ENCODE data around the gene HSP90AB1. TPM values are rescaled to one million over a fixed set of nuclear protein-coding genes. Genes with fewer than 3 reads are reported as not detected.
A peak's percentile ranks its signal among the peaks of the same experiment; 100 is the strongest.

HSP90AB1 gene
- polyA plus RNA-seq, 1 of the 3 experiments (the other 2 are of a cell fraction): 843 TPM

- Histone ChIP-seq H3K79me2 (ENCODE audit: insufficient read depth) (peaks cover 63% of the 10 kb centered on the region), H3F3A (replicated peaks; ENCODE audit: insufficient read depth) (peaks cover 61% of the 10 kb centered on the region), H3K4me2 (peak overlapping the region; percentile 94; the same call in 1 of the 2 replicates), H3K4me3 (ENCODE audit: low read depth in 2 of 2, low read length in 1 of 2) (peak overlapping the region in 1 of 2 experiments; percentile 94; a peak in 2 of 4 replicates), H2AFZ (ENCODE audit: low read depth) (no peak overlapping the region), H3K9ac (no peak overlapping the region), H4K20me1 (ENCODE audit: insufficient read depth) (peaks cover 64% of the 10 kb centered on the region), H3K9me3 (no peaks in the 10 kb centered on the region), H3K4me1 (ENCODE audit: control insufficient read depth in 1 of 2, insufficient read depth in 2 of 2, low read depth in 1 of 2, low read length in 1 of 2) (peaks cover 0 to 40% of the 10 kb centered on the region in 2 experiments; a peak in 1 of 4 replicates), H3K27ac (ENCODE audit: low read depth in 2 of 2, low read length in 1 of 2) (peak overlapping the region; percentile 73 to 91; a peak in 3 of 4 replicates), H3K9me2 (no peaks in the 10 kb centered on the region), H3K36me3 (replicated peaks in 1 of 2; ENCODE audit: control insufficient read depth in 1 of 2, insufficient read depth in 2 of 2, low read length in 1 of 2) (peaks cover 44 to 60% of the 10 kb centered on the region in 2 experiments), H3K27me3 (ENCODE audit: insufficient read depth) (no peaks in the 10 kb centered on the region)
- ChIA-PET CTCF (interaction anchor here (0.8 to 7.1 kb wide), 11 partner anchors 10 to 144 kb away, joined by 3 to 90 read pairs (median 23); partner anchors contain the start of genes AARS2, HSP90AB1, NFKBIE and SPATS1), POLR2A (interaction anchor here (0.8 to 3.8 kb wide), 3 partner anchors 9 to 34 kb away, joined by 3 to 98 read pairs (median 3); partner anchors contain the start of gene HSP90AB1)
- 57% methylated on average over 8 of the region's 16 CpGs for WGBS (ENCODE audit: low lambda C conversion rate)
- DNase-seq: no peak
- TF ChIP-seq USF2 (IDR thresholded peaks at IDR 0.05; ENCODE audit: borderline replicate concordance, low read depth, low read length) (no peak), PBX3 (IDR thresholded peaks at IDR 0.05) (peak; percentile 56)
- TF ChIP-seq, protein P1, sequence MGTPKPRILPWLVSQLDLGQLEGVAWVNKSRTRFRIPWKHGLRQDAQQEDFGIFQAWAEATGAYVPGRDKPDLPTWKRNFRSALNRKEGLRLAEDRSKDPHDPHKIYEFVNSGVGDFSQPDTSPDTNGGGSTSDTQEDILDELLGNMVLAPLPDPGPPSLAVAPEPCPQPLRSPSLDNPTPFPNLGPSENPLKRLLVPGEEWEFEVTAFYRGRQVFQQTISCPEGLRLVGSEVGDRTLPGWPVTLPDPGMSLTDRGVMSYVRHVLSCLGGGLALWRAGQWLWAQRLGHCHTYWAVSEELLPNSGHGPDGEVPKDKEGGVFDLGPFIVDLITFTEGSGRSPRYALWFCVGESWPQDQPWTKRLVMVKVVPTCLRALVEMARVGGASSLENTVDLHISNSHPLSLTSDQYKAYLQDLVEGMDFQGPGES (IDR thresholded peaks at IDR 0.05; ENCODE audit: low read depth, low read length): no peak
Measured at GRCh38 chr6:44255105-44255808, 8.4 kb downstream of the HSP90AB1 start.

- H3K4me2 ChIP-seq: peak overlapping the region; percentile 94
- H3K9me2 ChIP-seq: no peaks in the 10 kb centered on the region
- ChIA-PET CTCF (interaction anchor here (0.7 to 7.1 kb wide), 27 partner anchors 10 to 198 kb away, joined by 3 to 90 read pairs (median 6); partner anchors contain the start of genes AARS2, HSP90AB1, NFKBIE and SPATS1), POLR2A (interaction anchor here (0.6 to 3.8 kb wide), 14 partner anchors 10 to 487 kb away, joined by 3 to 98 read pairs (median 4); partner anchors contain the start of genes AARS2, CDC5L, HSP90AB1 and SLC29A1)
- no peaks in the 10 kb centered on the region for H3K27me3 ChIP-seq (ENCODE audit: insufficient read depth)
- peak overlapping the region; percentile 95 for H3K9ac ChIP-seq
- peaks cover 54% of the 10 kb centered on the region for H3F3A ChIP-seq (replicated peaks; ENCODE audit: insufficient read depth)
- 22% methylated on average over 10 of the region's 15 CpGs for WGBS (ENCODE audit: low lambda C conversion rate)
- H3K79me2 ChIP-seq (ENCODE audit: insufficient read depth): peaks cover 54% of the 10 kb centered on the region
- no peak for DNase-seq
- H3K27ac ChIP-seq (ENCODE audit: low read depth in 2 of 2, low read length in 1 of 2): peak overlapping the region; percentile 73 to 91; a peak in 3 of 4 replicates
- TF ChIP-seq SIN3A (IDR thresholded peaks at IDR 0.05; ENCODE audit: borderline replicate concordance, low read depth, low read length) (0 out of 2 replicates have a peak, but pooled peaks have one; percentile 10), SMC3 (IDR thresholded peaks at IDR 0.05; ENCODE audit: low read depth, low read length) (no peak), FOSL2 (IDR thresholded peaks at IDR 0.05; ENCODE audit: borderline replicate concordance, low read depth) (no peak), JUND (IDR thresholded peaks at IDR 0.05) (no peak)
- TF ChIP-seq, protein P1 (IDR thresholded peaks at IDR 0.05; ENCODE audit: low read depth, low read length): no peak
- no peak overlapping the region for H2AFZ ChIP-seq (ENCODE audit: low read depth)
- peak overlapping the region; percentile 94 to 96 for H3K4me3 ChIP-seq (ENCODE audit: low read depth in 2 of 2, low read length in 1 of 2)
- peaks cover 56% of the 10 kb centered on the region for H4K20me1 ChIP-seq (ENCODE audit: insufficient read depth)
- no peaks in the 10 kb centered on the region for H3K9me3 ChIP-seq
- H3K36me3 ChIP-seq (replicated peaks in 1 of 2; ENCODE audit: control insufficient read depth in 1 of 2, insufficient read depth in 2 of 2, low read length in 1 of 2): peaks cover 36 to 53% of the 10 kb centered on the region in 2 experiments
- peaks cover 0 to 39% of the 10 kb centered on the region in 2 experiments; a peak in 1 of 4 replicates for H3K4me1 ChIP-seq (ENCODE audit: control insufficient read depth in 1 of 2, insufficient read depth in 2 of 2, low read depth in 1 of 2, low read length in 1 of 2)
Measured at GRCh38 chr6:44255871-44256774, 9.2 kb downstream of the HSP90AB1 start.

Data from SK-N-SH (cell line).